Left lung (tissue), 10 donors: ENCODE data around the gene CIRBP. TPM values are rescaled to one million over a fixed set of nuclear protein-coding genes. Genes with fewer than 3 reads are reported as not detected.
A peak's percentile ranks its signal among the peaks of the same experiment; 100 is the strongest.

Experiments used
- ATAC-seq: fragments of 200-7000 bp; cut with Tn5 transposase; one replicate; pipeline ENCODE4 v1.9.1; 2020; ENCODE audit warnings: moderate library complexity
- DNase-seq, 4 donors: peaks; one replicate each; pipeline ENCODE4 v3.0.0-alpha.2; 2013 to 2020
- H3K27ac ChIP-seq, 2 donors: fragments of 200-600 bp; sonication (generic) in 1 of 2; one replicate each; pipeline versions ENCODE4 v1.5.0 to v1.8.0; 2020 to 2021
- H3K27me3 ChIP-seq, 2 donors: fragments of 200-600 bp; sonication (generic) in 1 of 2; one replicate each; pipeline versions ENCODE4 v1.5.0 to v1.8.0; 2020 to 2021
- H3K36me3 ChIP-seq, 2 donors: fragments of 200-600 bp; sonication (generic) in 1 of 2; one replicate each; pipeline versions ENCODE4 v1.5.0 to v1.8.0; 2020 to 2021
- H3K4me1 ChIP-seq, 2 donors: fragments of 200-600 bp; one replicate each; pipeline ENCODE4 v1.8.0; 2021
- H3K4me3 ChIP-seq, 2 donors: fragments of 200-600 bp; sonication (generic) in 1 of 2; one replicate each; pipeline versions ENCODE4 v1.5.0 to v1.8.0; 2020 to 2021; ENCODE audit warnings: mild to moderate bottlenecking in 1 of 2
- H3K9me3 ChIP-seq, 2 donors: fragments of 200-600 bp; sonication (generic) in 1 of 2; one replicate each; pipeline versions ENCODE4 v1.5.0 to v1.8.0; 2020 to 2021
- CTCF ChIP-seq, 2 donors: fragments of 200-600 bp; sonication (generic) in 1 of 2; IDR thresholded peaks; one replicate each; pipeline versions ENCODE4 v1.5.0 to v1.8.0; 2021; ENCODE audit warnings: antibody characterized with exemption in 2 of 2
- intact Hi-C, 2 donors: fragments of 100-400 bp; cut with DNase I; formaldehyde crosslinking; loops; one replicate each; pipeline versions ENCODE4 v1.11.2 to v1.14.2; 2022
- polyA plus RNA-seq, 6 donors: library from polyadenylated mRNA; unstranded; fragments of 120-200 nt; gene quantifications; one replicate each; pipeline ENCODE4 v1.2.1, GENCODE V29; 2013; ENCODE audit not compliant: insufficient read length in 6 of 6
- total RNA-seq, 2 donors: library from RNA; stranded (reverse); fragmentation: NEBNext Ultra II Directional; extraction: Animal tissue kit (Norgen Biotek cat#: 25700); gene quantifications; one replicate each; pipeline ENCODE4 v1.2.1, GENCODE V29; 2021
- donor health status: DM: no; HTN: yes; CAD: no.
- donor health status: DM: no; HTN: no; CAD: no.

Gene CIRBP
- total and polyA plus RNA-seq, 8 donors = 220 to 1,079 (median 949) TPM

- Histone ChIP-seq H3K36me3 (peaks cover 4 to 75% of the 10 kb centered on the region in 2 donors), H3K9me3 (no peaks in the 10 kb centered on the region), H3K27ac (peak overlapping the region; percentile 99), H3K4me3 (peak overlapping the region; percentile 48 to 70), H3K4me1 (peaks cover 43 to 72% of the 10 kb centered on the region in 2 donors), H3K27me3 (no peaks in the 10 kb centered on the region)
- no peak for TF ChIP-seq CTCF (IDR thresholded peaks at IDR 0.05)
- ATAC-seq = peak; percentile 0
- no peak for DNase-seq
- intact Hi-C loops = no loop called here
Observed at GRCh38 chr19:1274852-1275259, 5.7 kb downstream of the CIRBP start.

- intact Hi-C loops = no loop called here
- Histone ChIP-seq H3K4me3 (peak within 1 kb of the TSS; percentile 48 to 70), H3K36me3 (peaks cover 4 to 75% of the 10 kb centered on the region in 2 donors), H3K4me1 (peaks cover 38 to 70% of the 10 kb centered on the region in 2 donors), H3K27me3 (no peaks in the 10 kb centered on the region), H3K9me3 (no peaks in the 10 kb centered on the region), H3K27ac (peak within 1 kb of the TSS; percentile 99)
- DNase-seq (peak; percentile 93 to 98 (median 97)), ATAC-seq (peak; percentile 84)
- TF ChIP-seq CTCF (IDR thresholded peaks at IDR 0.05) = no peak
Observed at GRCh38 chr19:1275260-1275975, 6.3 kb downstream of the CIRBP start, which contains the start of gene FAM174C. TSS of gene FAM174C (plus strand) at chr19:1275530. CDS start at chr19:1275550, 20 bp downstream.

- peaks cover 4 to 68% of the 10 kb centered on the region in 2 donors for H3K36me3 ChIP-seq
- H3K27me3 ChIP-seq = no peaks in the 10 kb centered on the region
- H3K9me3 ChIP-seq = no peaks in the 10 kb centered on the region
- H3K27ac ChIP-seq = peak overlapping the region; percentile 99
- H3K4me3 ChIP-seq = peak overlapping the region; percentile 48 to 70
- DNase-seq = no peak
- H3K4me1 ChIP-seq = peaks cover 32 to 63% of the 10 kb centered on the region in 2 donors
- no peak for ATAC-seq
- intact Hi-C loops = no loop called here
- no peak for TF ChIP-seq CTCF (IDR thresholded peaks at IDR 0.05)
Observed at GRCh38 chr19:1275976-1276627, 7.0 kb downstream of the CIRBP start.

GRCh38 chr19:1276628-1277022, 7.5 kb downstream of the CIRBP start:
- Histone ChIP-seq H3K9me3 (no peaks in the 10 kb centered on the region), H3K4me1 (peaks cover 28 to 58% of the 10 kb centered on the region in 2 donors), H3K27me3 (no peaks in the 10 kb centered on the region), H3K4me3 (peak overlapping the region; percentile 48 to 70), H3K27ac (peak overlapping the region; percentile 99), H3K36me3 (peaks cover 4 to 63% of the 10 kb centered on the region in 2 donors)
- no peak for TF ChIP-seq CTCF (IDR thresholded peaks at IDR 0.05)
- DNase-seq (no peak), ATAC-seq (no peak)
- intact Hi-C loops = no loop called here

- Histone ChIP-seq H3K4me3 (no peak overlapping the region), H3K27ac (no peak overlapping the region), H3K36me3 (peaks cover 4 to 58% of the 10 kb centered on the region in 2 donors), H3K27me3 (no peaks in the 10 kb centered on the region), H3K4me1 (peaks cover 23 to 53% of the 10 kb centered on the region in 2 donors), H3K9me3 (no peaks in the 10 kb centered on the region)
- DNase-seq (no peak), ATAC-seq (no peak)
- intact Hi-C loops = no loop called here
- no peak for TF ChIP-seq CTCF (IDR thresholded peaks at IDR 0.05)
Observed at GRCh38 chr19:1277061-1277460, 7.9 kb downstream of the CIRBP start.
